Upper lobe of left lung (tissue), 6 donors: Measurements from ENCODE around the gene PTGIS. TPM values are rescaled to one million over a fixed set of nuclear protein-coding genes. Genes with fewer than 3 reads are reported as not detected.

Experiments used
- ATAC-seq, 2 donors: fragments of 200-7000 bp; cut with Tn5 transposase; one replicate each; pipeline ENCODE4 v1.9.1; 2022; ENCODE audit warnings: mild to moderate bottlenecking in 2 of 2, moderate library complexity in 2 of 2; ENCODE audit not compliant: low FRiP score in 2 of 2
- DNase-seq, 2 donors: peaks; one replicate each; pipeline ENCODE4 v3.0.0-alpha.2; 2019 to 2020
- H3K27ac ChIP-seq, 4 donors: fragments of 200-600 bp; sonication (generic); one replicate each; pipeline ENCODE4 v1.5.1; 2016 to 2019
- H3K27me3 ChIP-seq, 4 donors: fragments of 200-600 bp; sonication (generic); one replicate each; pipeline ENCODE4 v1.5.1; 2017 to 2019
- H3K36me3 ChIP-seq, 4 donors: fragments of 200-600 bp; sonication (generic); one replicate each; pipeline ENCODE4 v1.5.1; 2016 to 2019
- H3K4me1 ChIP-seq, 4 donors: fragments of 200-600 bp; sonication (generic); one replicate each; pipeline ENCODE4 v1.5.1; 2018 to 2019
- H3K4me3 ChIP-seq, 4 donors: fragments of 200-600 bp; sonication (generic); one replicate each; pipeline ENCODE4 v1.5.1; 2017 to 2019; ENCODE audit warnings: mild to moderate bottlenecking in 2 of 4, moderate library complexity in 1 of 4
- H3K9me3 ChIP-seq, 4 donors: fragments of 200-600 bp; sonication (generic); one replicate each; pipeline ENCODE4 v1.5.1; 2018 to 2019
- CTCF ChIP-seq, 6 experiments: fragments of 450-650 bp in 4 of 6; fragments of 200-600 bp in 2 of 6; sonication (generic) in 2 of 6; IDR thresholded peaks; one replicate each; pipeline ENCODE4 v1.5.1; 2016 to 2019; ENCODE audit warnings: antibody characterized with exemption in 6 of 6
- EP300 ChIP-seq, 4 donors: sonication (generic); formaldehyde crosslinking; IDR thresholded peaks; one replicate each; pipeline ENCODE4 v1.5.1; 2017; ENCODE audit warnings: antibody characterized with exemption in 4 of 4, control low read depth in 2 of 4
- POLR2A ChIP-seq, 4 donors: fragments of 450-650 bp; IDR thresholded peaks; one replicate each; pipeline ENCODE4 v1.5.1; 2016 to 2017; ENCODE audit warnings: antibody characterized with exemption in 4 of 4, mild to moderate bottlenecking in 2 of 4
- POLR2AphosphoS5 ChIP-seq, 2 donors: sonication (generic); formaldehyde crosslinking; IDR thresholded peaks; one replicate each; pipeline ENCODE4 v1.5.1; 2017; ENCODE audit warnings: antibody characterized with exemption in 2 of 2
- WGBS, 2 donors: methylation state at CpG; one replicate each; pipeline ENCODE4 v1.1.5; 2017 to 2018; 5-methylcytosine and 5-hydroxymethylcytosine counted together
- total RNA-seq, 6 donors: library from RNA; depleted of rRNA in 4 of 6; stranded (reverse); fragments of >200 nt in 4 of 6; gene quantifications; one replicate each; pipeline versions ENCODE4 v1.1.0 to v1.2.1, GENCODE V29; 2016 to 2021
- donor health status: DM: no; HTN: no; CAD: no; lungs with moderate emphysema.
- donor health status: DM: no; HTN: yes; CAD: no; lungs with severe emphysema.

PTGIS gene
- total RNA-seq, 6 donors from 2014 or later: 8.2 to 71.4 (median 18.4) TPM

GRCh38 chr20:49490689-49491088 is 77.2 kb downstream of the PTGIS start:
- Histone ChIP-seq H3K36me3 (no peaks in the 10 kb centered on the region), H3K4me3 (no peak overlapping the region), H3K4me1 (no peaks in the 10 kb centered on the region), H3K27me3 (no peaks in the 10 kb centered on the region), H3K27ac (no peak overlapping the region), H3K9me3 (no peaks in the 10 kb centered on the region)
- TF ChIP-seq POLR2AphosphoS5 (IDR thresholded peaks at IDR 0.05) (no peak), EP300 (IDR thresholded peaks at IDR 0.05) (no peak), CTCF (IDR thresholded peaks at IDR 0.05) (no peak), POLR2A (IDR thresholded peaks at IDR 0.05) (no peak)
- ATAC-seq (no peak), DNase-seq (no peak)
- 63 to 72% methylated on average over 1 of the region's 1 CpG for WGBS, 2 donors

GRCh38 chr20:49489688-49490087 is 78.2 kb downstream of the PTGIS start:
- H3K4me3 ChIP-seq: no peak overlapping the region
- H3K27me3 ChIP-seq: peaks cover 0 to 7% (median 2%) of the 10 kb centered on the region in 4 donors
- no peaks in the 10 kb centered on the region for H3K36me3 ChIP-seq
- no peak for TF ChIP-seq CTCF (IDR thresholded peaks at IDR 0.05)
- no peak for TF ChIP-seq EP300 (IDR thresholded peaks at IDR 0.05)
- TF ChIP-seq POLR2AphosphoS5 (IDR thresholded peaks at IDR 0.05): no peak
- no peak for TF ChIP-seq POLR2A (IDR thresholded peaks at IDR 0.05)
- no peak for ATAC-seq
- no peaks in the 10 kb centered on the region for H3K9me3 ChIP-seq
- peaks cover 0 to 3% (median under 1%) of the 10 kb centered on the region in 4 donors for H3K4me1 ChIP-seq
- H3K27ac ChIP-seq: no peak overlapping the region
- WGBS, 2 donors: 85 to 88% methylated on average over 5 of the region's 5 CpGs
- DNase-seq: no peak

- Histone ChIP-seq H3K4me3 (no peak overlapping the region), H3K27ac (no peak overlapping the region)
- no peak for DNase-seq
Observed at GRCh38 chr20:49486064-49486463, 81.9 kb downstream of the PTGIS start.

GRCh38 chr20:49485563-49485962 is 82.4 kb downstream of the PTGIS start:
- DNase-seq (no peak), ATAC-seq (no peak)
- Histone ChIP-seq H3K9me3 (no peaks in the 10 kb centered on the region), H3K4me1 (peaks cover 20 to 27% (median 22%) of the 10 kb centered on the region in 4 donors), H3K36me3 (no peaks in the 10 kb centered on the region), H3K27me3 (peaks cover 0 to 30% (median 15%) of the 10 kb centered on the region in 4 donors), H3K4me3 (no peak overlapping the region), H3K27ac (no peak overlapping the region)
- TF ChIP-seq POLR2A (IDR thresholded peaks at IDR 0.05) (no peak), EP300 (IDR thresholded peaks at IDR 0.05) (no peak), POLR2AphosphoS5 (IDR thresholded peaks at IDR 0.05) (no peak), CTCF (IDR thresholded peaks at IDR 0.05) (no peak)
- 62 to 68% methylated on average over 1 of the region's 1 CpG for WGBS, 2 donors

More at GRCh38 chr20:49486064-49486463, 81.9 kb downstream of the PTGIS start:
- TF ChIP-seq POLR2AphosphoS5 (IDR thresholded peaks at IDR 0.05): no peak
- no peaks in the 10 kb centered on the region for H3K36me3 ChIP-seq
- peaks cover 20 to 27% (median 22%) of the 10 kb centered on the region in 4 donors for H3K4me1 ChIP-seq
- H3K27me3 ChIP-seq: peaks cover 0 to 30% (median 15%) of the 10 kb centered on the region in 4 donors
- no peak for ATAC-seq
- no peaks in the 10 kb centered on the region for H3K9me3 ChIP-seq

- peak overlapping the region; percentile 14 to 51 (median 36) for H3K4me3 ChIP-seq
- WGBS, 2 donors: 3% methylated on average over 25 of the region's 61 CpGs
- H3K4me1 ChIP-seq: peaks cover 20 to 27% (median 22%) of the 10 kb centered on the region in 4 donors
- no peaks in the 10 kb centered on the region for H3K36me3 ChIP-seq
- no peak overlapping the region for H3K27ac ChIP-seq
- peaks cover 0 to 30% (median 15%) of the 10 kb centered on the region in 4 donors for H3K27me3 ChIP-seq
- DNase-seq (peak; percentile 67 to 94), ATAC-seq (peak; percentile 64 to 85)
- no peaks in the 10 kb centered on the region for H3K9me3 ChIP-seq
- TF ChIP-seq EP300 (IDR thresholded peaks at IDR 0.05) (no peak), POLR2AphosphoS5 (IDR thresholded peaks at IDR 0.05) (peak in 1 of 2 donors; percentile 28), CTCF (IDR thresholded peaks at IDR 0.05) (peak in 5 of 6 experiments; percentile 47 to 84 (median 81))
Observed at GRCh38 chr20:49484180-49485140, 83.5 kb downstream of the PTGIS start.
